ENCODE data around the gene PLD2.

DNA sequence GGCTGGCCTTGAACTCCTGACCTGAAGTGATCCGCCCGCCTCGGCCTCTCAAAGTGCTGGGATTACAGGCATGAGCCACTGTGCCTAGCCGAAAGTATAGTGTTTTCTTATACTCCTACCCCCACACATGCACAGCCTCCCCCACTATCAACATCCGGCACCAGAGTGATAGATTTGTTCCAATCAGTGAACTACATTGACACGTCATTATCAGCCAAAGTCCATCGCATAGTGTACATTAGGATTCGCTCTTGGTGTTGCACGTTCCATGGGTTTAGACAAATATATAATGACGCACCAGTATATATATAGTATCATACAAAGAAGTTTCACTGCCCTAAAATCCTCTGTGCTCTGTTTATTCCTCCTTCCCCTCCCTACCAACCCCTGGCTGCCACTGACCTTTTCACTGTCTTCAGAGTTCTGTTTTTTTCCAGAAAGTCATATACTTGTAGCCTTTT lies 47.1 kb upstream of the PLD2 start:
- TF ChIP-seq, protein P1, sequence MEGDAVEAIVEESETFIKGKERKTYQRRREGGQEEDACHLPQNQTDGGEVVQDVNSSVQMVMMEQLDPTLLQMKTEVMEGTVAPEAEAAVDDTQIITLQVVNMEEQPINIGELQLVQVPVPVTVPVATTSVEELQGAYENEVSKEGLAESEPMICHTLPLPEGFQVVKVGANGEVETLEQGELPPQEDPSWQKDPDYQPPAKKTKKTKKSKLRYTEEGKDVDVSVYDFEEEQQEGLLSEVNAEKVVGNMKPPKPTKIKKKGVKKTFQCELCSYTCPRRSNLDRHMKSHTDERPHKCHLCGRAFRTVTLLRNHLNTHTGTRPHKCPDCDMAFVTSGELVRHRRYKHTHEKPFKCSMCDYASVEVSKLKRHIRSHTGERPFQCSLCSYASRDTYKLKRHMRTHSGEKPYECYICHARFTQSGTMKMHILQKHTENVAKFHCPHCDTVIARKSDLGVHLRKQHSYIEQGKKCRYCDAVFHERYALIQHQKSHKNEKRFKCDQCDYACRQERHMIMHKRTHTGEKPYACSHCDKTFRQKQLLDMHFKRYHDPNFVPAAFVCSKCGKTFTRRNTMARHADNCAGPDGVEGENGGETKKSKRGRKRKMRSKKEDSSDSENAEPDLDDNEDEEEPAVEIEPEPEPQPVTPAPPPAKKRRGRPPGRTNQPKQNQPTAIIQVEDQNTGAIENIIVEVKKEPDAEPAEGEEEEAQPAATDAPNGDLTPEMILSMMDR (IDR thresholded peaks at IDR 0.05): no peak
- no peak for TF ChIP-seq POLR2A (IDR thresholded peaks at IDR 0.05)
- TF ChIP-seq POLR2AphosphoS5 (IDR thresholded peaks at IDR 0.05): no peak

Data from prostate gland (tissue), 2 donors.